Measurements from ENCODE around the gene IMPG2. TPM values are rescaled to one million over a fixed set of nuclear protein-coding genes. Genes with fewer than 3 reads are reported as not detected.

Gene IMPG2
- total RNA-seq, 1 experiment from 2014 or later = 0.20 TPM

- peaks cover 3% of the 10 kb centered on the region; the same call in 1 of the 2 replicates for H3K4me1 ChIP-seq
- H3K9me3 ChIP-seq (replicated peaks) = no peaks in the 10 kb centered on the region; the same call in 1 of the 2 replicates
- H3K4me3 ChIP-seq = no peak overlapping the region
- no peaks in the 10 kb centered on the region for H3K27me3 ChIP-seq
- H3K27ac ChIP-seq = no peak overlapping the region
- no peak for DNase-seq
- no peaks in the 10 kb centered on the region for H3K36me3 ChIP-seq
These were observed 119.9 kb downstream of the IMPG2 start for GRCh38 chr3:101200461-101200860.

GRCh38 chr3:101195951-101196713, 124.2 kb downstream of the IMPG2 start:
- Histone ChIP-seq H3K36me3 (no peaks in the 10 kb centered on the region), H3K27me3 (no peaks in the 10 kb centered on the region), H3K27ac (no peak overlapping the region), H3K4me3 (no peak overlapping the region), H3K9me3 (replicated peaks) (no peaks in the 10 kb centered on the region; the same call in 1 of the 2 replicates), H3K4me1 (peaks cover 8% of the 10 kb centered on the region)
- peak; percentile 27 to 80 for DNase-seq

GRCh38 chr3:101194392-101194791, 126.0 kb downstream of the IMPG2 start:
- H3K27ac ChIP-seq = no peak overlapping the region
- no peaks in the 10 kb centered on the region for H3K36me3 ChIP-seq

GRCh38 chr3:101193957-101194356, 126.4 kb downstream of the IMPG2 start:
- Histone ChIP-seq H3K4me3 (no peak overlapping the region), H3K27me3 (no peaks in the 10 kb centered on the region), H3K27ac (no peak overlapping the region), H3K4me1 (peaks cover 8% of the 10 kb centered on the region), H3K36me3 (no peaks in the 10 kb centered on the region), H3K9me3 (replicated peaks) (peaks cover 3% of the 10 kb centered on the region; the same call in 1 of the 2 replicates)
- no peak for DNase-seq

More at GRCh38 chr3:101194392-101194791, 126.0 kb downstream of the IMPG2 start:
- no peak overlapping the region for H3K4me3 ChIP-seq
- peaks cover 3% of the 10 kb centered on the region; the same call in 1 of the 2 replicates for H3K9me3 ChIP-seq (replicated peaks)
- peaks cover 8% of the 10 kb centered on the region for H3K4me1 ChIP-seq
- no peak for DNase-seq
- no peaks in the 10 kb centered on the region for H3K27me3 ChIP-seq

- DNase-seq = no peak
- peaks cover 8% of the 10 kb centered on the region for H3K4me1 ChIP-seq
- no peak overlapping the region for H3K27ac ChIP-seq
- no peaks in the 10 kb centered on the region for H3K36me3 ChIP-seq
- H3K27me3 ChIP-seq = no peaks in the 10 kb centered on the region
- H3K9me3 ChIP-seq (replicated peaks) = 0 out of 2 replicates have a peak, but pooled peaks cover 3% of the 10 kb centered on the region
- H3K4me3 ChIP-seq = no peak overlapping the region
These were observed 130.6 kb downstream of the IMPG2 start for GRCh38 chr3:101189796-101190195.

GRCh38 chr3:101189176-101189575, 131.2 kb downstream of the IMPG2 start:
- H3K4me1 ChIP-seq = peaks cover 8% of the 10 kb centered on the region
- no peaks in the 10 kb centered on the region for H3K27me3 ChIP-seq
- no peak overlapping the region for H3K4me3 ChIP-seq
- H3K9me3 ChIP-seq (replicated peaks) = 0 out of 2 replicates have a peak, but pooled peaks cover 3% of the 10 kb centered on the region
- no peak overlapping the region for H3K27ac ChIP-seq
- no peaks in the 10 kb centered on the region for H3K36me3 ChIP-seq
- no peak for DNase-seq

GRCh38 chr3:101185341-101185740, 135.0 kb downstream of the IMPG2 start:
- DNase-seq = no peak
- H3K9me3 ChIP-seq (replicated peaks) = 0 out of 2 replicates have a peak, but pooled peaks cover 3% of the 10 kb centered on the region
- H3K27ac ChIP-seq = no peak overlapping the region
- no peak overlapping the region for H3K4me3 ChIP-seq
- H3K4me1 ChIP-seq = no peaks in the 10 kb centered on the region
- no peaks in the 10 kb centered on the region for H3K27me3 ChIP-seq
- H3K36me3 ChIP-seq = no peaks in the 10 kb centered on the region

- H3K36me3 ChIP-seq = no peaks in the 10 kb centered on the region
These were observed 136.3 kb downstream of the IMPG2 start for GRCh38 chr3:101184111-101184510.

GRCh38 chr3:101183151-101183550, 137.2 kb downstream of the IMPG2 start:
- Histone ChIP-seq H3K9me3 (replicated peaks) (no peaks in the 10 kb centered on the region), H3K36me3 (no peaks in the 10 kb centered on the region), H3K4me1 (no peaks in the 10 kb centered on the region), H3K27me3 (no peaks in the 10 kb centered on the region), H3K4me3 (no peak overlapping the region), H3K27ac (no peak overlapping the region)
- DNase-seq = no peak

More at GRCh38 chr3:101184111-101184510, 136.3 kb downstream of the IMPG2 start:
- no peaks in the 10 kb centered on the region for H3K27me3 ChIP-seq
- H3K4me1 ChIP-seq = no peaks in the 10 kb centered on the region
- no peak for DNase-seq
- no peak overlapping the region for H3K27ac ChIP-seq
- no peak overlapping the region for H3K4me3 ChIP-seq
- no peaks in the 10 kb centered on the region for H3K9me3 ChIP-seq (replicated peaks)

GRCh38 chr3:101182734-101183133, 137.6 kb downstream of the IMPG2 start:
- no peaks in the 10 kb centered on the region for H3K27me3 ChIP-seq
- no peaks in the 10 kb centered on the region for H3K9me3 ChIP-seq (replicated peaks)
- H3K36me3 ChIP-seq = no peaks in the 10 kb centered on the region
- no peak for DNase-seq
- H3K4me1 ChIP-seq = no peaks in the 10 kb centered on the region
- H3K4me3 ChIP-seq = no peak overlapping the region
- H3K27ac ChIP-seq = no peak overlapping the region

- DNase-seq = no peak
- Histone ChIP-seq H3K9me3 (replicated peaks) (no peaks in the 10 kb centered on the region), H3K4me3 (no peak overlapping the region), H3K27ac (no peak overlapping the region), H3K27me3 (no peaks in the 10 kb centered on the region), H3K36me3 (no peaks in the 10 kb centered on the region), H3K4me1 (no peaks in the 10 kb centered on the region)
These were observed 138.6 kb downstream of the IMPG2 start for GRCh38 chr3:101181801-101182200.

- Histone ChIP-seq H3K36me3 (no peaks in the 10 kb centered on the region), H3K27me3 (no peaks in the 10 kb centered on the region), H3K27ac (no peak overlapping the region), H3K4me1 (no peaks in the 10 kb centered on the region), H3K4me3 (no peak overlapping the region), H3K9me3 (replicated peaks) (no peaks in the 10 kb centered on the region)
- DNase-seq = no peak
These were observed 140.7 kb downstream of the IMPG2 start for GRCh38 chr3:101179637-101180036.

- no peak overlapping the region for H3K27ac ChIP-seq
- no peaks in the 10 kb centered on the region for H3K4me1 ChIP-seq
- DNase-seq = no peak
- H3K4me3 ChIP-seq = no peak overlapping the region
- H3K9me3 ChIP-seq (replicated peaks) = peaks cover 3% of the 10 kb centered on the region; the same call in 1 of the 2 replicates
- H3K36me3 ChIP-seq = no peaks in the 10 kb centered on the region
- no peaks in the 10 kb centered on the region for H3K27me3 ChIP-seq
These were observed 142.8 kb downstream of the IMPG2 start for GRCh38 chr3:101177577-101177976.
